HG02885 (cell line): ENCODE measurements around the gene BLM.

Source experiments
- ATAC-seq: cut with Tn5 transposase; IDR thresholded peaks from one replicate; pipeline ENCODE4 v1.9.1; 2021; ENCODE audit warnings: mild to moderate bottlenecking; ENCODE audit not compliant: unreplicated experiment, poor library complexity

Gene BLM

DNA sequence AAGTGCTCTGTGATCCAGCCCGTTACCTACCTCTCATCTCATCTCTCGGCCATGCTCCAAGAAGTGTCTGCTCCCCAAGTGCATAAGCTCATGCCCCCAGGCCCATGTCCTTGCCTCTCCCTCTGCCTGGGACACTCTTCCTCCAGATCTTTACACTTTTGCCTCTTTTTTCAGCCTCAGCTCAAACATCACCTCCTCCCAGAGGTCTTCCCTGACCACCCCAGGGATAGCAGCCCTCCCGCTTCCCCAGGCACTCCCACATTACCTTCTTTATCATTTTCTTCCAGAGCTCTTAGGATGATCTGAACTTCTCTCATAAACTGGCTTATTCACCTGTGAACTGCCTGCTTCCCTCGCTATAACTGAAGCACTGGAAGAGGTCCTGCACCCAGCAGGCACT lies 148.6 kb downstream of the BLM start:
- no peak for ATAC-seq
